ENCODE data around the gene PHLPP2.
"Not testable (repeated sequence)": the region's sequence is repeated elsewhere in the genome, so short reads cannot be mapped to it uniquely, and the experiment has no call there.

The PHLPP2 gene

DNA sequence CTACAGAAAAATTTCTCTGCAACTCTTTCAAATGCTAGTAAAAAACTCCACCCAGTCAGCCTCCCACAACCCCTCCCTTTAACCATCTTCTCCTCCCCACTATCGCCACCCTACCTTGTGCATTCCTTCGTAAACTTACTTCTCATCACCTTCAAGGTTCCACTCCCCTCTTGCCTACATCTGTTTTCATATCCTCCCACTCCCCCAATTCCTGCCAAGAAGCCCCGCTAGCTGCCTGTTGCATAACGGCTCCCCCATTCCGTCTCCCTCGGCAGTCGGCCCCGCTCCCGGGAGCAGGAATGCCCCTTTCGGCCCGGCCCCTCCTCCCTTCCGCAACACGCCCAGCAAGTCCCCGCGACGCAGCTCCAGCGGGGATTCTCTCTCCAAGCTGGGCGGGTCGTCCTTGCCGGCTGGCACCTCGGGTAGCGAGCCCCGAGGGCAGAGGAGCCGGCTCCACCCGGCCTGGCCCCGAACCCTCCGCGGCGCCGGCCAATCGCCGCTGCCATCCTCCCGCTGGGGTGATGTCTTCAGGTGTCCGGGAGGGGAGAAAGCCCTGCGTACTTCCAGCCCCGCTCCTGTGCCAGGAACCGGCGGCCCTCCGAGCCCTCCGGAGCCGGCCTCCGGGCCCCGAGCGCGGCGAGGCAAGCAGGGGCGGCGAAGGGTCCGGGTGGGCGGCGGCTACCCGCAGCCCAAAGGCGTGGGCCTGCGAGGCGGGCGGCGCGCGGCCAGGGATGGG, 1.5 kb downstream of the PHLPP2 start:
- peak; percentile 34 for DNase-seq

DNA sequence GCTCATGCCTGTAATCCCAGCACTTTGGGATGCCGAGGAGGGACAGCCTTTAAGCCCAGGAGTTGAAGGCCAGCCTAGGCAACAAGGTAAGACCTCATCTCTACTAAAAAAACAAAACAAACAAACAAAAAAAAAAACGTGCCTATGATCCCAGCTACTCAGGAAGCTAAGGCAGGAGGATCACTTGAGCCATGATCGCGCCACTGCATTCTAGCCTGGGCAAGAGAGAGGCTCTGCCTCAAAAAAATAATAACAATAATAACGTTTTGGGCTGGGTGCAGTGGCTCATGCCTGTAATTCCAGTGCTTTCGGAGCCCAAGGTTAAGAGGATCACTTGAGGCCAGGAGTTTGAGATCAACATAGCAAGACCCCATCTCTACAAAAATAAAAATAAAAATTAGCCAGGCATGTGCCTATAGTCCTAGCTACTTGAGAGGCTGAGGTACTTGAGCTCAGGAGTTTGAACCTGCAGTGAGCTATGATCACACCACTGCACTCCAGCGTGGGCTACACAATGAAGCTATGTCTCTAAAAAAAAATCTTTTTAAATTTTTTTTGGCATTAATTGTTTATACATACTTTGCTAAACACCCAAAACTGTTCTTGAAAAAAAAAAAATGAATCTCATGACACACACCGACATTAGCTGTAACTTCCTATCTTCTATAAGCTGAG, 3.3 kb downstream of the PHLPP2 start:
- DNase-seq: no peak

DNA sequence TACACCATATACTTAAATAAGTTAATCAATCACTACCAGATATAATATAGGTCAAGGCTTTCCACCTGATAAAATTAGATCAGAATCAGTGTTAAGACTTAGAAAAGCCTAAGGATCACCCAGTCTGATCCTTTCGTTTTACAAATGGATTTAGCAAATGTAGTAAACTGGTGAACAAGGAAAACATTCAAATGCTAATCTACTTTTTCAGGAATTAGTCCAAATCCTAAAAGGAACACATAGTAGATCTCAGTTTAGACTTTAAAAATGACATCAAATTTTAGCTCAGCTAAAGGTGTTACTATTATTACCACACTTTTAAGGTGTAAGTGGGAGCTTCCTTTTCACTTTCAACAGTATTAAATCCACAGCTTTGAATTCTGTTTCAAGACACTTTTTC, 12.0 kb downstream of the PHLPP2 start:
- DNase-seq: no peak

DNA sequence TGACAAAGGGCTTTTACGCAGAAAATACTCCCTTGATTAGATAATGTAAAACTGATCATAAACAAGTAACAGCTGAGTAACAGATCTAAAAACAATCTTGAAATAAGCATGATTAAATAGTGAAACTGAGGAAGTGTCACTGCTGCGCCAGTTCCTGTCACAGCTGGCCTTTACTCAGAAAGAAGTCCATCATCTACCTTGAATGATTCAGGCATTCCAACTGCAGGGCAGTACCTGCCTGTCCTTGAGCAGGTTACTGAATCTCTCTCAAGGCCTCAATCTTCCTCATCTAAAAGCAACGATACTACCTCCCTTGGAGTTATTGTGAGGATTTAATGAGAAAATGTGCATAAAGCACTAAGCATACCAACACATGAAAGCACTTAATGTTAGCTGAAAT, 12.7 kb downstream of the PHLPP2 start:
- no peak for DNase-seq

DNA sequence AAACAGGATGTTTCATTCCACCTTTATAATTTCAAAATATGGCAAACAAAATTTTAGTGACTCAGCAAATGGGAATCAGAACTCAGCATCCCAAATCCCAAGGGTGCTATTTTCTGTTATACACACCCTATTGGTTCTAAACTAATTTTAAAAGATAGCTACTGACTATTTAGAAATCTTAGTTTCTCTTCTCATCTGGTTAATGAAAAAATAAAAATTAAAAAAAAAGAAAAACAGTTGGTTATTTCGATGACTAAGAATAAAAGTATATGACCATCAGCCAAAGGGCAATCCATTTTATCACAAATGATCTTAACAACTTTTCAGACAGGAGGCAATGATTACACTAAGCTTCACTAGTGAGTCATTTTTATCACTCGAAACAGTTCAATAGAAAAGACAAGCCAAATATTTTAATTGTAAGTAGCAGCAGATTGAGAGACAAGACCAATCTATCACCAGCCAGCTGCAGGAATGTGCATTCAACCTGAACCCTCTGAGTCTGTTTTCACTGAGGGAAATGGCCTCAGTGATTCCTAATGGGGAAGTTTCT, 15.2 kb downstream of the PHLPP2 start:
- no peak for DNase-seq

DNA sequence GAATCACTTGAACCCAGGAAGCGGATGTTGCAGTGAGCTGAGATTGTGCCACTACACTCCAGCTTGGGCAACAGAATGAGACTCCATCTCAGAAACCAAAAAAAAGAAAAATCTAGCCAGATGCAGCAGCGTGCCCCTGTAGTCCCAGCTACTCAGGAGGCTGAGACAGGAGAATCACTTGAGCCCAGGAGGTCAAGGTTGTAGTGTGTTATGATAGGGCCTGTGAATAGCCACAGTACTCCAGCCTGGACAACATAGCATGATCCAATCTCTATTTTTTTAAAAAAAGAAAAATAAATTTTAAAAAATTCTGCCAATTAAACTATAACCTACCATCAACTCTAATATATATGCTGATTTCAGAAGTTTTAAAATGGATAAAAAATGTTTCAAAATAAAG, 15.8 kb downstream of the PHLPP2 start:
- no peak for DNase-seq

DNA sequence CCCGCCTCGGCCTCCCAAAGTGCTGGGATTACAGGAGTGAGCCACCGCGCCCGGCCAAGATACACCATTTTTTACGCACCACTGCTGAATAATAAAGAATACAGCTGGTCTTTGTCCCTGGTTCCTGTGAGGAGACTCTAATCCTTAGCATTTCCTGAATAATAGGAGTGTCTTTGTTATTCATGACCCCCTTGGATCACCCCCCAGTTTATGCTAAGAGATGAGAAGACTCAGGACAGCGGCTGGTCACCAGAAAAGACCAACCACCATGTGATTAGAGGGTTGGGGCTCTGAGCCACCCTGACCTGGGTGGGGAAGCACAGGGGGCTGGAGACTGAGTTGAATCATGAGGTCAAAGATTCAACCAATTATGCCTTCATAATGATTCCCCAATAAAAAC, 17.3 kb downstream of the PHLPP2 start:
- no peak for DNase-seq

DNA sequence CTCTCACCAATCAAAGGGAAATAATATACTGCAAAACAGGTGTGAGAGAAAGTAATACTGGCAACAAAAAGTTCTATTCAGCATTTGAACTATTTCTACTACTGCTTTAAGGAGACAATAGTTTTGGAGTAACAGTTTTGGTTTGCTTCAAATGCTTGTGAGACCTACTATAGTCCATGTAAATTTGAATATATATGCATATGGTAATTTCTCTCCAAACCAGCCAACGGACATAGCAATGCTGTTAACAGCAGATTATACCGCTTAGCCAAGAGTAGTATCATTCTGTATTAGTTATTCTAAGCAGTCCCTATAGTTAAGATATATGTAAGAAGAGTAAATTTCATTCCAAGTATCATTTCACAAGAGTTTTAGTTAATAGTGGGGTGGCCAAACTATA, 18.5 kb downstream of the PHLPP2 start:
- no peak for DNase-seq

DNA sequence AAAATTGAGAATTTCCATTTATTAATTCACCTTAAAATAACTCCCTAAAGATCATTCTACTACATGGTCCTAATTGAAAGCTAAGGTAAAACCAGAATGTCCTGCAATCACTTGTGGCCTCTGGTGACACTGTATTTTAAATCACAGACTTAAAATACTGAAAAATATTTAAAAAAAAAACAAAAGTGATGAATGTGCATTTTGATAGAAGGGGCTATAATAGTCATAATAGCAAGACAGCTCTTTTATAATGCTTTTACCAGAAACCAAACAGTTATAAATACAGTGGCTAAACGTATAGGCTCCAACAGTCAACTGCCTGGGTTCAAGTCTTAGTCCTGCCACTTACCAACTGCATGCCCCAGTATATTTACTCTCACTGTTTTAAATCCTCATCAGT, 21.2 kb downstream of the PHLPP2 start:
- DNase-seq: no peak

DNA sequence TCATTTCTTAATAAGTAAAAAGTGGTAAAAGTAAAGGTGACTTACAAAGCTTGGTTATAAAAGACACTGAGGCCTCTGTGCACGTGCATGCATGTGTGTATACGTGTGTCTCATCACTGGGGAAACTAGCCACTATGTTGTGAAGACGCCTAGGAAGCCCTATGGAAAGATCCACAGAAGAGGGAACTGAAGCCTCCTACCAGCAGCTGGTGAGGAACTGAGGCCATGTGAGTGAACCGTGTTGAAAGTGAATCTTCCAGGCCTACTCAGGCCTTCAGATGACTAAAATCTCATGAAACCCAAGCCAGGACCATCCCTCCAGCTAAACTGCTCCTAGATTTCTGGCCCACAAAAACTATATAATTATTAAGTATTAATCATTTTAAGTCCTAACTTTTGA, 23.7 kb downstream of the PHLPP2 start:
- DNase-seq: no peak

DNA sequence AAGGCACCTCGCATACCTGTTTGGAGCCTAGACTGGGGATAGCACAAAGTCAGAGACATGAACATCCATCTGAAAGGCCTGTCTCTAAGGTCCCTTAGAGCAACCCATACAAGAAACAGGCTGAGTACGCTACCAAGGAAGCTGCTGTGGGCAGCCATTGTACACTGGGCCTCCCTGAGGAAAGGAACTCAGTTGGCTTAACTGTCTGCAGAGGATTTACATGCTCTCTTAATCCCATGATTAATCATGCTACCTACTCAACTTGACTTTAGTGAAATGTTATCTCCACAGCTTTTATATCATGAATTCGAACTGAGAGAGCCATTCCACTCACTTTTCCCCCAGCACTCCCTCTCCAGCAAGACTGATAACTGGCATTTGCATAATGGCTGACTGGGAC, 26.0 kb downstream of the PHLPP2 start:
- no peak for DNase-seq

DNA sequence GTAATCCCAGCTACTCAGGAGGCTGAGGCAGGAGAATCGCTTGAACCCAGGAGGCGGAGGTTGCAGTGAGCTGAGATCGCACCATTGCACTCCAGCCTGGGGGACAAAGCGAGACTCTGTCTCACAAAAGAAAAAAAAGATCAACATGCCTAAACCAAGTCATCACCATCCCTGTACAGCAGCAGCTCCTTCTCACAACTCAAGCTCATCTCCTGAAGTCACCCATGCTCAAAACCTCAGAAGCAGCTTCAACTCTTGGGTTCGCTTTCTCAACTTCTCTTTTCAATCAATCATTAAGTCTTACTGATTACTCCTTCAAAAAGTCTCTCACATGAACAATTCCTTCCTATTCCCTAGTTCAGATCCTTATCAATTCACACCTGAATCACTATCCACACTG, 31.3 kb downstream of the PHLPP2 start:
- no peak for DNase-seq

DNA sequence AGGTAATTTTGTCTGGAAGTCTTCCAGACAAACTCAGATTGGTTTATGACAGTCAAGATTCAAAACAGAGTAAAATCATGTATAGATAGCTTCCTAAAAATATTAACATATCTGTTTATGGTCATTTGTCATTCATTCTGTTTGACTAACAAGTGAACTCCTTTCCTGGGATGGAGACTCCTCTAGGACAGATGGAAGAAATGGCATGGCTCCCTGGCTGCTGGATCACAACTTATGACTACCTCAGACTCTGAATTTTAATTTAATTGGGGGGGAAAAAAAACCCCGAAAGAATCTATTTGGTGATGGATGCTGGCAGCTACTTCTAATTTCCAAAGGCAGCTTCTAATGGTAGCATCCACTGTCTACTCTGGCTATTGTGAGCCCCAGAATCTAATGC, 34.6 kb downstream of the PHLPP2 start:
- no peak for DNase-seq

DNA sequence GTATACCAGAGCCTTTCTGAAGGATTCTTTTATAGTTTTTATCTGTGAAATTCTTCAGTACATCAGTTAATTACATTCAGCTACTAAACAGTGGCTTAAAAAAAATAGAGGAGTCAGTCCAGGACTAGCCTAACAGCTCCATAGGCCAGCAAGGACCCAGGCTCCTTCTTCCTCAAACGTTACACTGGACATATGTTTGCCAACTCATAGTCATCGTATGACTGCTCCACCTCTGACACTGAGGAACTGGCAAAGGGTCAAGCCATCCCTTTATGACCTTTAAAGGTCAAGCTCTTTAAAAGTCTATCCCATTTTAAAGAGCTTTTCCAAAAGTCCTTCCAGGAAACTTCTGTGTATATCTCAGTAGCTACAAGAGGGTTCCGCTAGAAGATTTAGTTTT, 36.6 kb downstream of the PHLPP2 start:
- DNase-seq: no peak

DNA sequence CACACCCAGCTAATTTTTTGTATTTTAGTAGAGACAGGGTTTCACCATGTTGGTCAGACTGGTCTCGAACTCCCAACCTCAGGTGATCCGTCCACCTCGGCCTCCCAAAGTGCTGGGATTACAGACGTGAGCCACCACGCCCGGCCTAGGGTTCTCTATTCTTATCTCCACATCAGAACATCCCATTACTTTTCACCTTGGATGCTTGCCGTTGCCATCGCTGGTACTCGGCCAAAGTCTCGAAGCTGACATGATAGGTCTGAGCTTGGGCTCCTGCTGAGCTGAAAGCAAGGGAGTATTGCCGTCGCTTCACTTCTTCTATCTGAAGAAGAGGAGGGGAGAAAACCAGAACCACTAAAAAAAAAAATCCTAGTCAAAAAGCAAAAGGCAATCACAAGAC, 40.2 kb downstream of the PHLPP2 start:
- not testable (repeated sequence) for DNase-seq

DNA sequence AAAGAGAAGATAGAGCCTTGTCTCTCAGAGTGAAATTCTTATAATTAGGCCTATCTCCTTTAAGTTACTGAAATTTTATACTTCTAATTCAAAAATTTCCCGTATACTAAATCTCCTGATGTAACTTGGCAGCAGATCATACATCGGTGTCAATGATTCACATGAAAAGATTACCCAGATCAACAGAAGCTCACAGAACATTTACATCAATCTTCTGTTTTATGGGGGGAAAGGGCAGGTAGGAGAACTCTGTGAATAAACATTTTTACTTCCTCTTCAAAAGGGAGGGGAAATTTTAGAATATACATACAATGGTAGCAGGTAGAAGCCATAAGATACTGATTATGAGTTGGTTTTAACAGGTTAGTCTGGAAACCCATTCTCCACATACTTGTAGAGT, 43.1 kb downstream of the PHLPP2 start:
- DNase-seq: no peak

DNA sequence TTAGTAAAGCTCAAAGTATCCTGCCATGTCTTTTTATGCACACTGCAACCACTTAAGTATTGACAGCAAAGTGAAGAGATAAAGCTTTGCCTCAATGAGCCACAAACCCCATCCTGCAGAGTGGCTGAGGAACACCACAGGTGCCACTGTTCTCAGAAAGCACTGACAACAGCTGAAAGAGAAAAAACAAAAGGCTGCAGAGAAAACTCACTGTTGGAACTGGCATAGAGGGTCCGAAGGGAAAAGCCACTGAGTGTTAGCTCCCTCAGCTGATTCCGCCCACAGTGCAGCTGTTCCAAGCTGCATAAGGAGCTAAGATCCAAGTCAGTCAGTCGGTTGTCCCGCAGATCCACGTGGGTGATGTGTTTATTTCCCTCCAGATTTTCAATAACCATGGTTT, 48.3 kb downstream of the PHLPP2 start:
- DNase-seq: no peak

DNA sequence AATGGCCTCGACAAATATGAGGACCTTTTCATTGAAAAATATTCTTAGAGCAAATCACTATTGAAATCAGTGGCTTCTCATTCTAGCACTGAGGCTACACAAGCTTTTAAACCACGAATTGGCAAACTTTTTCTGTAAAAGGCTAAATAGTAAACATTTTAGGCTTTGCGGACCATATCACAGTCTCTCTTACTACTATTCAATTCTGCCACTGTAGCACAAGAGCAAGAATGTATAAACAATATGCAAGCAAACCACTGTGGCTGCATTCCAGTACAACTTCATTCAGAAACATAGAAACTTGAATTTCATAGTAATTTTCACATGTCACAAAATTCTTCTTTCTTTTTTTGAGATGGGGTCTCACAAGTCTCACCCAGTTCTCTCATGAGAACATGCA, 49.1 kb downstream of the PHLPP2 start:
- no peak for DNase-seq

DNA sequence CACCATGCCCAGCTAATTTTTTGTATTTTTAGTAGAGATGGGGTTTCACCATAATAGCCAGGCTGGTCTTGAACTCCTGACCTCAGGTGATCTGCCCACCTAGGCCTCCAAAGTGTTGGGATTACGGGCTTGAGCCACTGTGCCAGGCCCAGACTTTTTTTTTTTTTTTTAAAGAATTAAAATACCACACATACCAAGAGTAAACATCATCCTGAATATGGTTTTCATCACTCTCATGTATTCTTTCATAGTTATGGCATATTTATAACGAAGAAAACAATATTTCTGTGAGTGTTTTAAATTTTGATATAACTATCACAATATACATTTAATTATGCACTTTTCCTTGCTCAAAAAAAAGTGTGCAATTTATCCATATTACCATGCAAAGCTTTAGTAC, 50.3 kb downstream of the PHLPP2 start:
- no peak for DNase-seq

DNA sequence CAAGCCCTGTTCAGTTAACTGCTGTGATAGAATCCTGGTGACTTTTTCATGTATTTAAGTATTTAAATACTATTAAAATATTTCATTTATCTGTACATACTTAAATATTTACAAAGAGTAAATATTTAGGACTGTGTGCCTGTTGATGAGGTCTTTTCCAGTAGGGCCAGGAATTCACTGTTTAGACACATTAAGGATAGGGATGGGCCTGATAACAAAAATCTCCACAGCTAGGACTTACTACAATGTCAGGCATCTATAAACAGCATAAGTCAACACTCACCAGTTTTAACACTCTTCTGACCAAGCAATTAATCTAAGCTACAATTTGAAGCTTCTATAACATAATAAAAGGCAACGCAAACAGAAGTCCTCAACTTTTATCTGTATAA, 50.9 kb downstream of the PHLPP2 start:
- DNase-seq: no peak

DNA sequence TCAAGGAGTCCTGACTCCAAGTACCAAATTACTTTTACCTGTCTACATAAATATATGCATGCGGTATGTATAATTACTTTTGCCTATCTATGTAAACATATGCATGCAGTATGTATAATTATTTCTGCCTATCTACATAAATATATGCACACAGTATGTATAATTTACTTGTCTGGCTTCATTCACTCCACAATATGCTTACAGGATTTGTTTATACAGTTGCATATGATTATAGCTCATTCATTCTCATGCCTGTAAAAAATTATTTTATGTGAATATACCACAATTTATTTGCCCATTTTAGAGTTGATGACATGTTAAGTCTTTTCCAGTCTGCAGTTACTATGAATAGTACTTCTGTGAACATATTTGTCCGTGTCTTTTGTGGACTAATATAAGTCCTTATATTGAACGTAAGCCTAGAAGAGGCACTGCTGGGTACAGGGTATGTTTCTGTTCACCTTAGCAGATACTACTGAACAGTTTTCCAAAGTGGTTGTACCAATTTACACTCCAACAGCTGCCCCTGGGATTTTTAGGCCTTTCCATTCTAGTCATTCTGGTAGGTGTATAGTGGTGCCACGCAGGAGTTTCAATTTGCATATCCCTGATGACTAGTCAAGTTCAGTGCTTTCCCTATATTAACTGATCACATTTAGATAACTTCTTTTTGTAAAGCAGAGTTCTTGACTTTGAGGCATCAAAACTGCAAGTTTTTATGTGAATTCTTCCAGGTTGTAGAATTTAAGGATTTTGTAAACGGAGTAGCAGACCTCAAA, 51.5 kb downstream of the PHLPP2 start:
- no peak for DNase-seq

DNA sequence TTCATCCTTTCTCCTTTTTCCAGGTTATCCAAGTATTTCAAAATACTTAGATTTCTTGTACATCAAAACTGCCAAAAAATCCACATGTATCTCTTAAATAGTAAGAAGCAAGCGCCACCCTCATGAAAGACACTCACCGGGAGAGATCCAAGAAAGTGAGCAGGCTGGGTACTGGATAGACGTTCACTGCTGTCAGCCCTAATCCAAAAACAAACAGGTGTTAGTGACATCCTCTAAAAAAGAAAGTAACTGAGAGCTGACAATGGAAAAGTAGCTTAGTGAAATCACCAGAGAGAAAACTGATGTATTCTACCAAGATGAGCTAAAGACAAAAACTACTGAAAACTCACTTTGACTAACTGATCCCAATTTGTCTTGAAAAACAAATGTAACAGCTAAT, 52.4 kb downstream of the PHLPP2 start:
- DNase-seq: no peak

DNA sequence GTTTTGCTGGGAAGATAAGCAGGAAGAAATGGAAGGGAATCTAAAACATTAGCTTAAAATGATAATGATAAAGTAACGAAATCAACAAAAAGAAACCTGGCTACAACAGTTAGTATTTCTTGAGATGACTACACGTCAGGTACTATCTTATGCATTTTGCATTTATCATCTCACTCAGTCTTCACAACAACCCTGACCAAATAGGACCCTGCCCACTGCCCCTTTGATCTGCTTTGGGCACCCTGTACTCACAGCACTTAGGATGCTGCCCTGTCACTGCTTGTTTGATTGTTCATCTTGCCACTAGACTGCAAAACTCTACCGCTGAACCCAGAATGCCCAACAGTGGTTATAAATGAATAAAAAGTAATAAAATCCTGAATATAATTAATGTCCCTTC, 53.3 kb downstream of the PHLPP2 start:
- no peak for DNase-seq

DNA sequence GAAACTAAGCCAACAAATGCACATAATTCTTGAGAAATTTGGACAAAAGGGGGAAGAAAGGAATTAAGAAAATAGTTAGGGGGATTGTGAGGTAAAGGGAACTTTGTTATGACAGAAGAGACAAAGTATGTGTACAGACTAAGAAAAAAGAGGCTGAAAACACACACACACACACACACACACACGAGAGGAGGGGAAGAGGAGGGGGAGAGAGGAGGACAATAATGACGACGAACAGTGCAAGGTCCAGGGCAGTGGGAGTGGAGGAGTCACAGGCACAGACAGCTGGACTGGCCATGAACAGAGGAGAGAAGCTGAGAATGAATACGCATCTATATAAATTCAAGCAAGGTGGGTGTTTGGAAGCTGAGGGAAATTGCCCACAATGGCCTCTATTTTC, 54.0 kb downstream of the PHLPP2 start:
- DNase-seq: no peak

Measured in activated CD4-positive, alpha-beta T cell treated with anti-CD3 and anti-CD28 coated beads for 1 hour (primary cell).